NCI-H1694 (cell line): ENCODE data around the gene SIM2.

Experiments
- DNase-seq: peaks from one replicate; lab custom pipeline; 2025; lab: John Stamatoyannopoulos, UW

SIM2 gene

DNA sequence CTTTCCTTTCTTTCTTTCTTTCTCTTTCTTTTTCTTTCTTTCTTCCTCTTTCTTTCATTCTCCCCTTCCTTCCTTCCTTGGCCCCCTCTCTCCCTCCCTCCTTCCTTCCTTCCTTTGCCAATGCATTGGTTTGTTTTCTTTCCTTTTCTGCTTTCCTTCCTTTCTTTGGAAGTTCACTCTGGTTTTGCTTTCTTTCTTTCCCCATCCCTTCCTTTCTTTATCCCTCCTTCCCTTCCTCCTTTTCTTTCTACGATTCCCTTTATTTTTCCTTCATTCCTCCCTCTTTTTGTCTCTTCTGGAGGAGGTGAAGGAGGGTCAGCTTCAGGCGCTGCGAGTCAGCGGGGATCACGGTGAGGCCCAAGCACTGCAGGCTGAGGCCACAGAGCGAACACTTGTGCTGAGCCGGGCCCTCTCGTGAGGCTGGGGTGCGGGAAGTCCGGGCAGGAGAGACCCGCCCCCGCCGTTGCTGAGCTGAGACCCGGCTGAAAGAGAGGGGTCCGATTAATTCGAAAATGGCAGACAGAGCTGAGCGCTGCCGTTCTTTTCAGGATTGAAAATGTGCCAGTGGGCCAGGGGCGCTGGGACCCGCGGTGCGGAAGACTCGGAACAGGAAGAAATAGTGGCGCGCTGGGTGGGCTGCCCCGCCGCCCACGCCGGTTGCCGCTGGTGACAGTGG lies 1.5 kb downstream of the SIM2 start:
- no peak for DNase-seq

DNA sequence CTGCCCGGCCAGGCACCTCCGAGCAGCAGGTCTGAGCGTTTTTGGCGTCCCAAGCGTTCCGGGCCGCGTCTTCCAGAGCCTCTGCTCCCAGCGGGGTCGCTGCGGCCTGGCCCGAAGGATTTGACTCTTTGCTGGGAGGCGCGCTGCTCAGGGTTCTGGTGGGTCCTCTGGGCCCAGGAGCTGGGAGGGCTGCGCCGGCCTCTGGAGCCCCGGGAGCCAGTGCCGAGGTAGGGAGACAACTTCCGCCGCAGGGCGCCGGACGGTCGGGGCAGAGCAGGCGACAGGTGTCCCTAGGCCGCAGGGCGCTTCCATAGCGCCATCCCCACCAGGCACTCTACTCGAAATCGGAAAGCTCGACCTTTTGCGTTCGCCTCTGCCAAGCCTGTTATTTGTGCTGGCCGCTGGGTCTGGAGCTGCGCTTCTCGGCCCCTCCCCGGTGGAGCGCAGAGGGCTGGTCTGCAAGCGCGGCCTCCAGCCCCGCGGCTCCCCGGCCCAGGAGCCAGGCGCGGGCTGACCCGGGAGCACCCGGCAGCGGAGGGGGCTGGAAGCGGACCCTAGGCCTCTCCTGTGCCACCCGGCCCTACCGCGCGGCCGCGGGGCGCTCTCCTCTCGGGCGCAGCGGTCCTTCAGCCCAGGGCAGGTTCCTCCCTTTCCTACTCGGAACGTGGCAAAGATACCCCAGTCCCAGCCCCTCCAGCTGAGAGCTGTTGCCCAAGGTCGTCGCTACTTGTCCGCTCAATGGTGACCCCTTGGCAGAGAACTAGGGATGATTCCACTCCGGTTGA lies 2.2 kb downstream of the SIM2 start:
- no peak for DNase-seq

DNA sequence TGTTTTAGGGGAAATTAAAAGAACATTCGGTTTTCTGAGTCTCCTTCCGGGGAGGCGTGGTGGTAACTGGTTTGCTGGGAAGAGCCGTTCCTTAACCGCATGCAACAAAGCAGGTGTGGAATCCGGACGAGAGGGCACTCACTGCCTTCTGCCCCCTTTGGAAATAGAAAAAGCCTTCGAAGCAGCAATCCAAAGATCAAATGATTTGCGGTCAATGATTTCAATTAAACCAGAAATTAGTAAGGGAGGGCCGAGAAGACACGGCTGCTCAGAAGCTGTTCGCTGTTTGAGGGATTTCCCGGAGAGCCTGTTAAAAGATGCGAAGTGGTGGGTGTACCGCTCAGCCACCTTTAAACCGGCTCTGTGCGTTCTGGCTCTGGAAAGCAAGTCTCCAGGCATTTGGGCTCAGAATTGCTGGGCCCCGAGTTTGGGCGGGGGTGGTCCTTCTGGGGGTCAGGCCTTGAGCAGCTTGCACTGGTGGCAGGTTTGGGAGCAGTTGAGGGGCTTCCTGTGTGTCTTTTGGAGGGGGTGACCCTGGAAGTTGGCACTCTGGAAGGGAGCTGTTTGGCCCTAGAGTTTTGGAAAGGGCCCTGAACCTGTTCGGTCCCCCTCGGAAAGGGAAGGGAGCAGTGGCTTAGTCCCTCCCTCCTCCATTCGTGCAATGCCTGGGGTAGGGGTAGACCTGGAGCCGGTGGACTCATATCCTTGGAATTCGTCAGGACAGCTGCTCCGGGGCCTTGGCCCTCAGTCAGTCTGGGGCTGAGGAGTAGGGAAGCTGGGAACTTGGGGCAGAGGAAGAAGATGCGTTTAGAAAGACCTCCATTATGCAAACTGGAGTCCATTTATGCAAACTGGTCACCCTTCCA lies 3.1 kb downstream of the SIM2 start:
- no peak for DNase-seq

DNA sequence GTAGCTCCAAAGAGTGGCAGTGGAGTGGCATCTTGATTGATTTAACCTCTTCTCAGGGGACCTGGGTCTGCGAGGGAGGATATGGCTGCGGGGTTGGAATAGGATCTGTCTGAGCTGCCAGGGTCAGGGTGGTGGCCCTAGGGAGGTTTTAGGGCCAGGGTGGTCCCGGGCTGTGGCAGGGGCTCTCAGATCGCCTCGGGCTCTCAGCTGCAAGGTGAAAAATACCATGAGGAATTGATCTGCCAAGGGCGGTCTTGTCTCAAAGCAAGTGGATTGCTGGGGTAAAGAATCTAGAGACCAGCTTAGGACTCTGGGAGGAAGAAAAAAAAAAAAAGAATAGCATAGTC lies 3.7 kb downstream of the SIM2 start:
- no peak for DNase-seq

DNA sequence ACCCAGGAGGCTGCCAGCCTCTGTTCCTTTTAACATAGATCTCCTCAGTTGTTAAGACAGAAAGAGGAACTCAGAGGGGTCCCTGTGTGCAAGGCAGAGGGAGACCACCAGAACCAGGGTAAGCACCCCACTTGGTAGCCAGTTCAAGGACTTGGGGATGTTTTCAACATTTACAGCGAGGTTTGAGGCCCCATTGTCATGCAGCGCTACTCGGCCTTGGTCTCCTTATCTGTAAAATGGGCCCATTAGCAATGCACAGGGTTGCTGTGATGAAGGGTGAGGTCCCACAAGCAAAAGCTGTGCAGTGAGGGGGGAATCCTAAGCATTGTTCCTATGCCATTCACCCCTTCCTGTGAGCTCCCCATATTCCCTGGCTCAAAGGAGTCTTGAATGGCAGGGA lies 4.2 kb downstream of the SIM2 start:
- DNase-seq, result no peak

DNA sequence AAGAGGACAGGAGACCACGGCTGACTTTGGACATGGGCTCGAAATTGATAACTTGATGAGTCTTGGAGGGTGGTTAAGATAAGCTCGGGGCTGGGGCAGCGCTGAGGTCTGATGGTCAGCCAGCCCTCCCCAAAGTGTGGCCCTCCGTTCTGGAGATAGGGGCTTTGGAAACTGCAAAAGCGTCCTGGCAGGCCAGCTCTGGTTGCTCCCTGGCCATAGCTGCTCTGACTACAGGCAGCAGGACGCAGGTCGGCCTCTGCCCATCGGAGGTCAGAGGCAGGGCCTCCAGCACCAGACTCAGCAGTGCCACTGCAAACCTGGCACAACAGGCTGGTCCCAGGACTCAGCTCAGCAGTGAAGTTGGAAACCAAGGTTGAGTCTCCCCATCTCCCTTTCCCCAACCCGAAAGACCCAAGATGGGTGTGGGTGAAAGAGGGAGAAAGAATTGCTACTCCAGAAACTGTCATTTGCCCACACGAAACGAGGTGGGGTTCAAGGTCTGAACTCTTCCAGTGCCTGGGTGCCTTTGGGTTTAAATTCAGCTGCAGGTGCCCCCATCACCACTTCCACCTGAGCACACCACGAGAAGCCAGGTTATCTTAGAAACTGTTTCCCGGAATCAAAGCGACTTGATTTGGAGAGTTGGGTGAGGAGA lies 4.8 kb downstream of the SIM2 start:
- no peak for DNase-seq

DNA sequence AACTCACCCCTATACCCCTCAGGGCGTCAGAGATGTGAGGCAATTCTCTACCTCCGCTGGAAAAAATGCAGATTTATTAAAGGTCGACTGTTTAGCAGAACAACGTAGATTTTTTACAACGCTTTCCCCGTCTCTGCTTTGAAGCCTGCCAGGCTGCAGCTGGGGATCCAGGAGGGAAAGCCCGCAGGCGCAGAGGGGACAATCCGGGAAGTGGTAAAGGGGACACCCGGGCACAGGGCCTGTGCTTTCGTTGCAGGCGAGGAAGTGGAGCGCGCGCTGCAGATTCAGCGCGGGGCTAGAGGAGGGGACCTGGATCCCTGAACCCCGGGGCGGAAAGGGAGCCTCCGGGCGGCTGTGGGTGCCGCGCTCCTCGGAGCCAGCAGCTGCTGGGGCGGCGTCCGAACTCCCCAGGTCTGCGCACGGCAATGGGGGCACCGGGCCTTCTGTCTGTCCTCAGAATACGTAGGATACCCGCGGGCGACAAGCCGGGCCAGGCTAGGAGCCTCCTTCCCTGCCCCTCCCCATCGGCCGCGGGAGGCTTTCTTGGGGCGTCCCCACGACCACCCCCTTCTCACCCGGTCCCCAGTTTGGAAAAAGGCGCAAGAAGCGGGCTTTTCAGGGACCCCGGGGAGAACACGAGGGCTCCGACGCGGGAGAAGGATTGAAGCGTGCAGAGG lies 5.5 kb downstream of the SIM2 start:
- no peak for DNase-seq

DNA sequence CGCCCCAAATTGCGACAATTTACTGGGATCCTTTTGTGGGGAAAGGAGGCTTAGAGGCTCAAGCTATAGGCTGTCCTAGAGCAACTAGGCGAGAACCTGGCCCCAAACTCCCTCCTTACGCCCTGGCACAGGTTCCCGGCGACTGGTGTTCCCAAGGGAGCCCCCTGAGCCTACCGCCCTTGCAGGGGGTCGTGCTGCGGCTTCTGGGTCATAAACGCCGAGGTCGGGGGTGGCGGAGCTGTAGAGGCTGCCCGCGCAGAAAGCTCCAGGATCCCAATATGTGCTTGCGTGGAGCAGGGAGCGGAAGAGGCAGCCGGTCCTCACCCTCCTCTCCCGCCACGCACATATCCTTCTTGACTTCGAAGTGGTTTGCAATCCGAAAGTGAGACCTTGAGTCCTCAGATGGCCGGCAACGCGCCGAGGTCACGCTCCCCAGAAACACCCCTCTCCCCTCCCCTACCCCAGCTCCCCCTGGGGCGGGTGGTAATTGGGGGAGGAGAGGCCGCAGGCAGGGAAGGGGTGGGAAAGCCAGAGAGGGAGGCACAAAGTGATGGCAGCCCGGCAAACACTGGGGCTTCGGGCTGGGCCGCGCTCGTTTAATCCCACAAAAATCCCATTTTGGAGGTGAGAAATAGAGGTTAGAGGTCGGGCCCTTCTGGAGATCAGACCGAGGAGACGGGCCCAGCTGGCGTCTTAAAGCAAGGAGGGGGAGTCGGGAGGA lies 6.2 kb downstream of the SIM2 start:
- no peak for DNase-seq

DNA sequence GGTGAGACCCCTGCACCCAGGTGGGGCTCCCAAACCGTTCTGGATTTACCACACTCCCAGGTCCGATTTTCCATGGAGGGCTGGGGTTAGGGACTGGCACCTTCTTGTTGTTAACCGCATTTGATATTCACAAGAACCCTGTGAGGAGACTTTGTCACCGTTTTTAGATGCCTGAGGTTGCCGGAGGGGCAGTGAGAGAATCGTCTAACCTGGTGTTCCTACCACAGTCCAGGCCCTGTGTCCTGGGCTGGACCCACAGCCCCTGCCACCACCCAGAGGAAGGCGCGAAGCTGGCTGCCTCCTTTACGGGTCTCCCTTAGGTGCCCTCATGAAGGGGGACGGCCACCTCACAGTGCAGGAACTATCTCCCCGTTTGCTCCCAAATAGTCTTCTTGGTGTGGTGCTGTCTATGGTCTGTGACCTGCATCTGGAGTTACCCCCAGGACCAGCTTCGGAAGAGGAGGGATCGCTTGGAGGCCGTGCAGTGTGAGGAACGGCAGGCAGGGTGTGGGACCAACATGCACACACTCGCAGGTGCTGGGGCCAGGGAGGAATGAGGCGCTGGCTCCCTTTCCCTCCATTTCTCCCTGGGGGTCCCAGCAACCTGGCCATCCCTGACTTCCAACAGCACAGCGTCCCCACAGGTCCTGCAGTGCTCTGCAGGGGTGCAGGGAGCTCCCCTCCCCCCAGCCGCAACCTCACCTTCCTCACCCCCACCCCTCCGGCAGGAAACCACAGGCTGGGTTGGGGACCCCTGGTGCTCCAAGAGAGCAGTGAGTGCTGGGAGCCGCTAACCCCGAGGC lies 7.0 kb downstream of the SIM2 start:
- no peak for DNase-seq

DNA sequence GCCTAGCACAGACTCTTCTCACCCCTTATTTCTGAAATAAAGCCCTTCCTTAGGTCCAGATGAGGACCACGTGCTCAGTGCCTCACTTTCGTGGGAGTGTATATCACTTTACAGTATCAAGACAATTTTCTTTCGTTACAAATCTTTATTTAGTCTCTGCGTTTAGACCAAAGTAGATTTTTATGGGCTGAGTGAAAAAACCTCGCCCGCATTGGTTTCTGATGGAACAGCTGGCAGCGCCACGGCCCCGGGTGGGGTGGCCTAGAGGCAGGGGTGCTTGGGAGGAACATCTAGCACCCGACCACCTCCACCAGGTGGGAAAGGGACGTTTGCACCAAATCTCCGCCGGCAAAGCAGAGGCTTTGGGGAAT lies 7.6 kb downstream of the SIM2 start:
- DNase-seq, result no peak

DNA sequence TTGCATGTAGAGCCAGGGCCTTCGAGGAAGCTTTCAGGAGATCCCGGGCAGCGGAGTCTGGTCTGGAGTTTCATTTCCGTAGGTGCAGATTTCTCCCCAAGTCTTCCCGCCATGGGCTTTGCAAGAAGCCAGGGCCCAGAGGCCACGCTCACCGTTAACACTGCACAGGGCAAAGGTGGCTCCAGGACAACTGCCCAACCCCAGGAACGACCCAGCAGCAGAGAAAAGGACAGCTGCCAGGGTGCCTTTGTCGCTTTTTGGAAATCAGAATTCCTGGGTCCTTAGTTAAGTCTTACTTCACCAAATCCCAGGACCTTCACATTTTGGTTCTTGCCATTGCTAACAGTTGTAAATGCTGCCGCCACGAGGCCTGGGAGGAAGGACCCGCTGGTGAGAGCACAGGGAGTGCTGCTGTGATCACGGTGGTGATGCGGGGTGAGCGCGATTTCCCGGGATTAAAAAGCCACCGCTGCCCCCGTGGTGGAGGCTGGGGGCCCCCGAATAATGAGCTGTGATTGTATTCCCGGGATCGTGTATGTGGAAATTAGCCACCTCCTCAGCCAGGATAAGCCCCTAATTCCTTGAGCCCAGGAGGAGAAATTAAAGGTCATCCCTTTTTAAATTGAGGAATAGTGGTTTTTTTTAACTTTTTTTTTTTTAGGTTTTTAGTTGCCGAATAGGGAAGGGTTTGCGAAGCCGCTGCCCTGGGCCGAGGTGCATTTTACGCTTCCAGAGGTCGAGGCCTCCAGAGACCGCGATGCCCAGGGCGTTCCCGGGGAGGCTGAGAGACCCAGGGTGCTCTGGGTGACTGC lies 8.2 kb downstream of the SIM2 start:
- DNase-seq, result no peak

DNA sequence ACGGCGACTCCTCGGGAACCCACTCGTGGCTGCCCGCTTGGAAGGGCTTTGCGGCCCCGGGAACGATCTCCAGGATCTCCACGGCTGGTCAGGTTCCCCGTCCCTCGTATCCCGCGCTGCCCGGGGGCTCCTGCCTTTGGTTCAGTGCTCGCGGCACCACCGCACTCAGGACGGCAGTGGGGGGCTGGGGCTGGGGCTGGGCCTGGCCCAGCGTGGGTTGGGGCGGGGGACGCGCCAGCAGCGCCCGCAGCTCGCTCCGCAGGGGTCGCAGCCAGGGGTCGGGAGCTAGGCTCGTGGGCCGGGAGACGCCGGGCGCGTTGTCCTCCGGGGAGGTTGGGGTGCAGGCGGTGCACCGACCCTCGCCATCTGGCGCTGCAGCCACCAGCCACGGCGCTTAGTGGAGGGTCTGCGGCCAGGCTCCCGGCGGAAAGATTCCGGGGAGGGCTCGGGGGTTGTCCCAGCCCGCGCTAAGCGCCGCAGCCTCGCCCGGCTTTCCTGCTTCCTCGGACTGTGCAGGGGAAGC lies 8.9 kb downstream of the SIM2 start:
- DNase-seq, result no peak

DNA sequence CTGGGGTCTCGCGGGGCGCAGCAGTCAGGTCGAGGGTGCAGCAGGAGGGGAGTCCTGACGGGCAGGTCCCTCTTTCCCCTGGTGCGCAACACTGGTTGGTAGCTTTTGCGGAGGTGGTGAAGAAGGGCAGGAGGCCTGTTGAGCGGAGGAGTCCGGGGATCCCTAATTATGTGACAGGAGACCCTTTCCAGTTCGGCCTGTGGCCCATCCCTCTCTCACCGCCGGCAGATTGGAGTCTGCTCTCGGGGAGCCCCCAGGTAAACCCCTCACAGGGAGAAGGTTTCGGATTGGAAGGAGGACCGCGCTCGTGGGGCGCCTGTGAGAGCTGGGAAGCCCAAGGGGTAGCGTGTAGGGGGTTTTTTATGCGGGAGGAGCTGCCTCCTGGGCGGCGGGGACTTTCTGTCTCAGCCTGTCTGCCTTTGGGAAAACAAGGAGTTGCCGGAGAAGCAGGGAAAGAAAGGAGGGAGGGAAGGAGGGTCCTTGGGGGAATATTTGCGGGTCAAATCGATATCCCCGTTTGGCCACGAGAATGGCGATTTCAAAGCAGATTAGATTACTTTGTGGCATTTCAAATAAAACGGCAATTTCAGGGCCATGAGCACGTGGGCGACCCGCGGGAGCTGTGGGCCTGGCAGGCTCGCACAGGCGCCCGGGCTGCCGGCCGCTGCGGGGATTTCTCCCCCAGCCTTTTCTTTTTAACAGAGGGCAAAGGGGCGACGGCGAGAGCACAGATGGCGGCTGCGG lies 9.5 kb downstream of the SIM2 start:
- no peak for DNase-seq

DNA sequence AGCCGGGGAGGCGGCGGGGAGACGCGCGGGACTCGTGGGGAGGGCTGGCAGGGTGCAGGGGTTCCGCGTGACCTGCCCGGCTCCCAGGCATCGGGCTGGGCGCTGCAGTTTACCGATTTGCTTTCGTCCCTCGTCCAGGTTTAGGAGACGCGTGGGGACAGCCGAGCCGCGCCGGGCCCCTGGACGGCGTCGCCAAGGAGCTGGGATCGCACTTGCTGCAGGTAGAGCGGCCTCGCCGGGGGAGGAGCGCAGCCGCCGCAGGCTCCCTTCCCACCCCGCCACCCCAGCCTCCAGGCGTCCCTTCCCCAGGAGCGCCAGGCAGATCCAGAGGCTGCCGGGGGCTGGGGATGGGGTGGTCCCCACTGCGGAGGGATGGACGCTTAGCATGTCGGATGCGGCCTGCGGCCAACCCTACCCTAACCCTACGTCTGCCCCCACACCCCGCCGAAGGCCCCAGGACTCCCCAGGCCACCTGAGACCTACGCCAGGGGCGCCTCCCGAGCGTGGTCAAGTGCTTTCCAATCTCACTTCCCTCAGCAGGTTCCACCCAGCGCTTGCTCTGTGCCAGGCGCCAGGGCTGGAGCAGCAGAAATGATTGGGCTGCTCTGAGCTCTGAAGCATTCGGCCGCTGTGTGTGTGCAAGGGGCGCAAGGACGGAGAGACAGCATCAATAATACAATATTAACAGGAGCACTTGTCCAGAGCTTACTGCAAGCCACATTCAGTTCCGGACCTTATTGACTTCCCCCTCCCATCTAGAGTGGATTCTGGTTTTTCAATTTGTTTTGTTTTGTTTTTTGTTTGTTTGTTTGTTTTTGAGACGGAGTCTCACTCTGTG lies 10.3 kb downstream of the SIM2 start:
- DNase-seq, result no peak

DNA sequence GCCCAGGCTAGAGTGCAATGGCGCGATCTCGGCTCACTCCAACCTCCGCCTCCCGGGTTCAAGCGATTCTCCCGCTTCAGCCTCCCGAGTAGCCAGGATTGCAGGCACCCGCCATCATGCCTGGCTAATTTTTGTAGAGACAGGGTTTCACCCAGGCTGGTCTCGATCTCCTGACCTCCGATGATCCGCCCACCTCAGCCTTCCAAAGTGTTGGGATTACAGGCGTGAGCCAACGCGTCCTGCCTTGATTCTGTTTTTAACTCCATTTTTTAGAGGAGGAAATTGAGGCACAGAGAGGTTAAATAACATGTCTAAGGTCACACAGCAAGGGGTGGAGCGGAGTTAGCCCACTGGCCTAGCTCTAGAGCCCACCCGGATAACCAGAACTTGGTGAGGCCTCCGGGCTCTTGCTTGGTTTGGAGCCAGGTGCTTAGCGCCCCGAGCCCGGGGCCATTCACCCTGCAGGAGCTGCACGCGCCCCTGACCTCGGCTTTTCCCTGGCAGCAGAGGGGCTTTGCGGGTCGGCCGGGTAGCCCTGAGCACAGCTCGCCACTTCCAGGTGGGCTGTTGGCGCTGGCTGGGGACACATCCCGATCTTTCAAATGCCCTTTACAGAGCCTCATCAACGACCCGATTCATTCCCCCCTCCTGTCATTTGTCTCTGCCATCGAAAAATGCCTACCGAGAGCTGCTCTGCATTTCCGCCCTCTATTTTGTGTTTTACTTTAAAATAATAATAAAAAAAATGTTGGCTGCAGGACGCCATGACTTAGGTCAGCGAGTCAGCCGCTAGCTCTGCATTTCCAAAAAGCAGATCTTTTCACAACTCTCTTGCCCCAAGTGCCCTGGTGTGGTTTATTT lies 11.2 kb downstream of the SIM2 start:
- DNase-seq, result no peak

DNA sequence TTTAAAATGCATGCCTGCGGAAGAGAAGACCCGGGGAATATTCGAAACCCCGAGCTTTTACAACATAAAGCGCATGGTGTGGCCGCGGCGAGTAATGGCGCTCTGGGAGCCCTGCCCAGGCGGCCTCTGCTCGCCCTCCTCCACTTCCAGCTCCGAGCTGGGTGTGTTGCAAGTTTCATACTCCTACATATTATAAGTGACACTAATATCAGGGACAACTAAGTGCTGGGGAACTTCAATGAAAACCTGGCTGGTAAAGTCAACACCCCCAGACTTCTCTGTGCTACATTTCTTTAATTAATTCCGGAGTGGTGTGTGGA lies 11.8 kb downstream of the SIM2 start:
- DNase-seq, result no peak

DNA sequence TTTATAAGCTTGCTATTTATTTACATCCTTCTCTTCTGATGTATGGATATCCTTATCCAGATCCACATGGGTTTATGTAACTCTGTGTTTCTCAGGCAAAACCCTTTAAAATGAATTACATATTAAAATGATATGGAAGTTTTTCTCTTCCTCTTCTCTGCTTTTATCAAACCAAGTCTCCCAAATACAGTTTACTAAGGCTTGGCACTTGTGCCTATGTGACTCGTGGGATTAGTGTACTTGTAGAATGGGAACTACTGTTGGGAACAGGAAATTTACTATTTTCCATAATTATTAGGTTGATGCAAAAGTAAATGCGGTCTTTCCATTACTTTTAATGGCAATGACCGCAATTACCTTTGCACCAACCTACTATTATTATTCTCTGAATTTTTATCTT lies 14.8 kb downstream of the SIM2 start:
- DNase-seq, result no peak
